ENCODE results near the gene NELFE.
"Not testable (repeated sequence)": the region's sequence is repeated elsewhere in the genome, so short reads cannot be mapped to it uniquely, and the experiment has no call there.

DNA sequence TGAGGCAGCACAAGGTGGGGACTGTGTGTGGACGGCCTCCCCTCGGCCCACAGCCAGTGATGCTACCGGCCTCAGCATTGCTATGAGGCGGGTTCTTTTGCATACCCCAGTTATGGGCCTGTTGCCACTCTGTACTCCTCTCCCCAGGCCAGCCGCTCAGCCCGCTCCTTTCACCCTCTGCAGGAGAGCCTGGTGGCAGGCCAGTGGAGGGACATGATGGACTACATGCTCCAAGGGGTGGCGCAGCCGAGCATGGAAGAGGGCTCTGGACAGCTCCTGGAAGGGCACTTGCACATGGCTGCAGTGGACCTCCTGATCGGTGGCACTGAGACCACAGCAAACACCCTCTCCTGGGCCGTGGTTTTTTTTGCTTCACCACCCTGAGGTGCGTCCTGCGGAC, 48.3 kb upstream of the NELFE start:
- TF ChIP-seq, protein P1, sequence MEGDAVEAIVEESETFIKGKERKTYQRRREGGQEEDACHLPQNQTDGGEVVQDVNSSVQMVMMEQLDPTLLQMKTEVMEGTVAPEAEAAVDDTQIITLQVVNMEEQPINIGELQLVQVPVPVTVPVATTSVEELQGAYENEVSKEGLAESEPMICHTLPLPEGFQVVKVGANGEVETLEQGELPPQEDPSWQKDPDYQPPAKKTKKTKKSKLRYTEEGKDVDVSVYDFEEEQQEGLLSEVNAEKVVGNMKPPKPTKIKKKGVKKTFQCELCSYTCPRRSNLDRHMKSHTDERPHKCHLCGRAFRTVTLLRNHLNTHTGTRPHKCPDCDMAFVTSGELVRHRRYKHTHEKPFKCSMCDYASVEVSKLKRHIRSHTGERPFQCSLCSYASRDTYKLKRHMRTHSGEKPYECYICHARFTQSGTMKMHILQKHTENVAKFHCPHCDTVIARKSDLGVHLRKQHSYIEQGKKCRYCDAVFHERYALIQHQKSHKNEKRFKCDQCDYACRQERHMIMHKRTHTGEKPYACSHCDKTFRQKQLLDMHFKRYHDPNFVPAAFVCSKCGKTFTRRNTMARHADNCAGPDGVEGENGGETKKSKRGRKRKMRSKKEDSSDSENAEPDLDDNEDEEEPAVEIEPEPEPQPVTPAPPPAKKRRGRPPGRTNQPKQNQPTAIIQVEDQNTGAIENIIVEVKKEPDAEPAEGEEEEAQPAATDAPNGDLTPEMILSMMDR (IDR thresholded peaks at IDR 0.05): not testable (repeated sequence)
- TF ChIP-seq POLR2A (IDR thresholded peaks at IDR 0.05): not testable (repeated sequence)

Data from right lobe of liver (tissue), 4 donors.